Measurements from ENCODE around the gene SELENON.

Gene SELENON

GRCh38 chr1:25836695-25837094 is 36.7 kb downstream of the SELENON start:
- TF ChIP-seq TCF12 (IDR thresholded peaks at IDR 0.05; ENCODE audit: low read depth) (no peak), YY1 (IDR thresholded peaks at IDR 0.05; ENCODE audit: low read depth) (no peak), TEAD4 (IDR thresholded peaks at IDR 0.05) (no peak), RAD21 (IDR thresholded peaks at IDR 0.05; ENCODE audit: low read depth) (no peak), CEBPB (IDR thresholded peaks at IDR 0.05) (no peak), REST (IDR thresholded peaks at IDR 0.05; ENCODE audit: low read depth) (no peak), ZBTB7A (IDR thresholded peaks at IDR 0.05; ENCODE audit: low read depth) (no peak), CREB1 (IDR thresholded peaks at IDR 0.05; ENCODE audit: low read depth) (no peak), FOXM1 (IDR thresholded peaks at IDR 0.05; ENCODE audit: borderline replicate concordance, low read depth) (no peak), USF1 (IDR thresholded peaks at IDR 0.05) (no peak), MAX (IDR thresholded peaks at IDR 0.05) (no peak)

- TF ChIP-seq USF1 (IDR thresholded peaks at IDR 0.05) (no peak), RAD21 (IDR thresholded peaks at IDR 0.05; ENCODE audit: low read depth) (peak; percentile 59)
Observed at GRCh38 chr1:25837262-25837875, 37.4 kb downstream of the SELENON start.

GRCh38 chr1:25843483-25843882 is 43.5 kb downstream of the SELENON start:
- TF ChIP-seq TCF12 (IDR thresholded peaks at IDR 0.05; ENCODE audit: low read depth) (no peak), YY1 (IDR thresholded peaks at IDR 0.05; ENCODE audit: low read depth) (no peak), MAX (IDR thresholded peaks at IDR 0.05) (no peak), USF1 (IDR thresholded peaks at IDR 0.05) (no peak), FOXM1 (IDR thresholded peaks at IDR 0.05; ENCODE audit: borderline replicate concordance, low read depth) (no peak), CEBPB (IDR thresholded peaks at IDR 0.05) (no peak)

- TF ChIP-seq EGR1 (IDR thresholded peaks at IDR 0.05): no peak
- TF ChIP-seq EP300 (IDR thresholded peaks at IDR 0.05; ENCODE audit: borderline replicate concordance): no peak
- TF ChIP-seq TCF12 (IDR thresholded peaks at IDR 0.05; ENCODE audit: low read depth): no peak
- TF ChIP-seq NFIC (IDR thresholded peaks at IDR 0.05): no peak
- TF ChIP-seq USF1 (IDR thresholded peaks at IDR 0.05): no peak
- TF ChIP-seq YY1 (IDR thresholded peaks at IDR 0.05; ENCODE audit: low read depth): no peak
- no peak for TF ChIP-seq RAD21 (IDR thresholded peaks at IDR 0.05; ENCODE audit: low read depth)
- TF ChIP-seq REST (IDR thresholded peaks at IDR 0.05; ENCODE audit: low read depth): no peak
- no peak for TF ChIP-seq ZBTB7A (IDR thresholded peaks at IDR 0.05; ENCODE audit: low read depth)
Observed at GRCh38 chr1:25844536-25845337, 44.7 kb downstream of the SELENON start.

GRCh38 chr1:25845664-25846063 is 45.7 kb downstream of the SELENON start:
- no peak for TF ChIP-seq TEAD4 (IDR thresholded peaks at IDR 0.05)
- TF ChIP-seq TAF1 (IDR thresholded peaks at IDR 0.05; ENCODE audit: low read depth): no peak
- no peak for TF ChIP-seq REST (IDR thresholded peaks at IDR 0.05; ENCODE audit: low read depth)
- TF ChIP-seq YY1 (IDR thresholded peaks at IDR 0.05; ENCODE audit: low read depth): no peak
- no peak for TF ChIP-seq CEBPB (IDR thresholded peaks at IDR 0.05)
